GM12878 (cell line): ENCODE results near the gene AP2A2. TPM values are rescaled to one million over a fixed set of nuclear protein-coding genes. Genes with fewer than 3 reads are reported as not detected.

Source experiments
- BACH1 ChIP-seq: fragments of 450-650 bp; IDR thresholded peaks from 2 replicates; pipeline ENCODE4 v1.6.1; 2017; ENCODE audit warnings: mild to moderate bottlenecking, borderline replicate concordance
- BRCA1 ChIP-seq: IDR thresholded peaks from 2 replicates; pipeline ENCODE4 v1.6.1; 2011; ENCODE audit warnings: low read depth, low read length, improper control_type of control experiment
- CHD4 ChIP-seq: fragments of 200-600 bp; sonication (generic); IDR thresholded peaks from 2 replicates; pipeline ENCODE4 v1.6.1; 2016; ENCODE audit warnings: mild to moderate bottlenecking
- CREB1 ChIP-seq: IDR thresholded peaks from 2 replicates; pipeline ENCODE4 v1.6.1; 2012; ENCODE audit warnings: low read depth, mild to moderate bottlenecking, inconsistent platforms
- EP300 ChIP-seq, 2 experiments: fragments of 150-350 bp in 1 of 2; IDR thresholded peaks; 2 replicates each; pipeline ENCODE4 v1.6.1; 2011 to 2012; ENCODE audit warnings: low read depth in 2 of 2, low read length in 2 of 2, borderline replicate concordance in 1 of 2, improper control_type of control experiment in 1 of 2, inconsistent platforms in 1 of 2; ENCODE audit not compliant: control insufficient read depth in 1 of 2
- HCFC1 ChIP-seq: fragments of 150-350 bp; IDR thresholded peaks from 2 replicates; pipeline ENCODE4 v1.6.1; 2014; ENCODE audit warnings: low read length
- IRF5 ChIP-seq: fragments of 450-650 bp; IDR thresholded peaks from 2 replicates; pipeline ENCODE4 v1.6.1; 2017; ENCODE audit warnings: borderline replicate concordance
- MAX ChIP-seq: IDR thresholded peaks from 2 replicates; pipeline ENCODE4 v1.6.1; 2012; ENCODE audit warnings: low read depth, low read length, improper control_type of control experiment
- MYB ChIP-seq: fragments of 150-350 bp; IDR thresholded peaks from 2 replicates; pipeline ENCODE4 v1.6.1; 2014; ENCODE audit warnings: mild to moderate bottlenecking, low read depth, low read length, borderline replicate concordance
- NFIC ChIP-seq: IDR thresholded peaks from 2 replicates; pipeline ENCODE4 v1.6.1; 2012; ENCODE audit warnings: low read depth, mild to moderate bottlenecking, inconsistent platforms, low read length, moderate library complexity
- PML ChIP-seq: IDR thresholded peaks from 2 replicates; pipeline ENCODE4 v1.6.1; 2012; ENCODE audit warnings: low read length, inconsistent platforms
- PRDM15 ChIP-seq: fragments of 450-650 bp; formaldehyde crosslinking; IDR thresholded peaks from 2 replicates; pipeline ENCODE4 v1.4.0; 2020; ENCODE audit warnings: mild to moderate bottlenecking, moderate library complexity
- RAD21 ChIP-seq: IDR thresholded peaks from 2 replicates; pipeline ENCODE4 v1.6.1; 2011; ENCODE audit warnings: mild to moderate bottlenecking, low read depth, low read length, moderate library complexity; ENCODE audit not compliant: insufficient read depth
- STAT1 ChIP-seq: fragments of 450-650 bp; conservative IDR thresholded peaks from 2 replicates; pipeline ENCODE4 v1.6.1; 2014; ENCODE audit warnings: antibody characterized with exemption, mild to moderate bottlenecking
- TAF1 ChIP-seq: IDR thresholded peaks from 2 replicates; pipeline ENCODE4 v1.6.1; 2011; ENCODE audit warnings: mild to moderate bottlenecking, low read depth, low read length, borderline replicate concordance
- TARDBP ChIP-seq: IDR thresholded peaks from 2 replicates; pipeline ENCODE4 v1.6.1; 2016; ENCODE audit warnings: borderline replicate concordance
- ZBTB40 ChIP-seq: fragments of 450-650 bp; IDR thresholded peaks from 2 replicates; pipeline ENCODE4 v1.6.1; 2016; ENCODE audit warnings: mild to moderate bottlenecking, moderate library complexity, borderline replicate concordance
- ZZZ3 ChIP-seq: IDR thresholded peaks from 2 replicates; pipeline ENCODE4 v1.6.1; 2011; ENCODE audit warnings: low read depth; ENCODE audit not compliant: control insufficient read depth, insufficient read length
- polyA plus RNA-seq, 11 experiments: library from polyadenylated mRNA; depleted of rRNA in 4 of 11; unstranded in 6 of 11; stranded (reverse) in 5 of 11; fragments of >200 nt; fragmentation: Nextera tagmentation in 4 of 11; fragmentation: Illumina TruSeq in 1 of 11; extraction: Ambion mirVana in 4 of 11; extraction: Trizol in 1 of 11; gene quantifications; 1 replicate in 1 of 11; 2 replicates in 10 of 11; pipeline versions ENCODE4 v1.2.1 to v1.2.3, GENCODE V29; 2011 to 2016; ENCODE audit warnings: inconsistent platforms in 2 of 11, missing spikeins in 2 of 11, low read depth in 1 of 11
- total RNA-seq, 4 experiments: library from RNA; depleted of rRNA in 3 of 4; stranded (reverse); fragments of >200 nt in 3 of 4; fragmentation: Illumina TruSeq in 1 of 4; extraction: Trizol in 1 of 4; gene quantifications; 2 replicates each; pipeline versions ENCODE4 v1.2.1 to v1.2.3, GENCODE V29; 2013 to 2021
- TF ChIP-seq, protein P1 (sequence below): IDR thresholded peaks from 2 replicates; pipeline ENCODE4 v1.6.1; 2011; ENCODE audit warnings: low read depth, mild to moderate bottlenecking, low read length, moderate library complexity, borderline replicate concordance; ENCODE audit errors: extremely low read depth

The AP2A2 gene
- total and polyA plus RNA-seq, 10 of the 15 experiments (the other 5 are each of a cell fraction or from before 2014, with no cell fraction given) = 0.58 to 48.8 (median 18.2) TPM

GRCh38 chr11:910589-911030, 15.1 kb upstream of the AP2A2 start, which contains the start of gene CHID1 (continued):
- TF ChIP-seq PRDM15 (CRISPR knock-in tag) = no peak
- TF ChIP-seq TAF1 = peak; percentile 58; the same call in 1 of the 2 replicates
- 0 out of 2 replicates have a peak, but pooled peaks have one; percentile 28 for TF ChIP-seq STAT1
- no peak for TF ChIP-seq PML
- TF ChIP-seq IRF5 = no peak
- no peak for TF ChIP-seq NFIC
- TF ChIP-seq BACH1 = peak; percentile 32; the same call in 1 of the 2 replicates
- TF ChIP-seq, protein P1, sequence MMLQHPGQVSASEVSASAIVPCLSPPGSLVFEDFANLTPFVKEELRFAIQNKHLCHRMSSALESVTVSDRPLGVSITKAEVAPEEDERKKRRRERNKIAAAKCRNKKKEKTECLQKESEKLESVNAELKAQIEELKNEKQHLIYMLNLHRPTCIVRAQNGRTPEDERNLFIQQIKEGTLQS = no peak
- no peak for TF ChIP-seq CHD4
- TF ChIP-seq ZBTB40 = peak; percentile 54; the same call in 1 of the 2 replicates
- TF ChIP-seq MAX = no peak; the same call in none of the 2 replicates
- TF ChIP-seq BRCA1 = no peak
- TF ChIP-seq EP300 (IDR thresholded peaks at IDR 0.05; ENCODE audit: borderline replicate concordance in 1 of 2, control insufficient read depth in 1 of 2, low read depth in 2 of 2, low read length in 2 of 2) = no peak
- TF ChIP-seq HCFC1 = peak; percentile 64
- no peak for TF ChIP-seq ZZZ3
- TF ChIP-seq TARDBP = no peak
- no peak for TF ChIP-seq RAD21
- TF ChIP-seq MYB = no peak
- TF ChIP-seq CREB1 = peak; percentile 46; the same call in 1 of the 2 replicates
